Raji (cell line): ENCODE results near the gene MYADML2.

Experiments used
- POLR2A ChIP-seq: IDR thresholded peaks from 2 replicates; pipeline ENCODE4 v1.6.1; 2011; ENCODE audit warnings: low read depth, low read length, control low read depth; ENCODE audit not compliant: insufficient read depth

MYADML2 gene

GRCh38 chr17:81916234-81917001, 30.6 kb downstream of the MYADML2 start:
- no peak for TF ChIP-seq POLR2A

- no peak for TF ChIP-seq POLR2A
Observed at GRCh38 chr17:81915331-81915730, 31.7 kb downstream of the MYADML2 start.

GRCh38 chr17:81914103-81914850, 32.8 kb downstream of the MYADML2 start:
- no peak for TF ChIP-seq POLR2A

- TF ChIP-seq POLR2A, result no peak
Observed at GRCh38 chr17:81913394-81914102, 33.5 kb downstream of the MYADML2 start.

- TF ChIP-seq POLR2A, result no peak
Observed at GRCh38 chr17:81912441-81913309, 34.4 kb downstream of the MYADML2 start.

GRCh38 chr17:81911969-81912368, 35.1 kb downstream of the MYADML2 start:
- no peak for TF ChIP-seq POLR2A

- TF ChIP-seq POLR2A, result peak; percentile 58
Observed at GRCh38 chr17:81911277-81911961, 35.6 kb downstream of the MYADML2 start, which contains the start of gene PCYT2. Gene PCYT2 (minus strand): TSS chr17:81911399. CDS start chr17:81911355, 44 bp downstream.

- no peak for TF ChIP-seq POLR2A
Observed at GRCh38 chr17:81910840-81911276, 36.2 kb downstream of the MYADML2 start.

GRCh38 chr17:81909966-81910839, 36.8 kb downstream of the MYADML2 start:
- TF ChIP-seq POLR2A, result no peak

GRCh38 chr17:81909231-81909630, 37.8 kb downstream of the MYADML2 start:
- no peak for TF ChIP-seq POLR2A

GRCh38 chr17:81908793-81909192, 38.2 kb downstream of the MYADML2 start:
- no peak for TF ChIP-seq POLR2A

GRCh38 chr17:81907219-81908145, 39.6 kb downstream of the MYADML2 start:
- TF ChIP-seq POLR2A, result no peak
